NCI-H82 (cell line): ENCODE data around the gene TCEA3.

ENCODE experiments used
- DNase-seq: peaks from one replicate; lab custom pipeline; 2025; lab: John Stamatoyannopoulos, UW

Gene TCEA3

DNA sequence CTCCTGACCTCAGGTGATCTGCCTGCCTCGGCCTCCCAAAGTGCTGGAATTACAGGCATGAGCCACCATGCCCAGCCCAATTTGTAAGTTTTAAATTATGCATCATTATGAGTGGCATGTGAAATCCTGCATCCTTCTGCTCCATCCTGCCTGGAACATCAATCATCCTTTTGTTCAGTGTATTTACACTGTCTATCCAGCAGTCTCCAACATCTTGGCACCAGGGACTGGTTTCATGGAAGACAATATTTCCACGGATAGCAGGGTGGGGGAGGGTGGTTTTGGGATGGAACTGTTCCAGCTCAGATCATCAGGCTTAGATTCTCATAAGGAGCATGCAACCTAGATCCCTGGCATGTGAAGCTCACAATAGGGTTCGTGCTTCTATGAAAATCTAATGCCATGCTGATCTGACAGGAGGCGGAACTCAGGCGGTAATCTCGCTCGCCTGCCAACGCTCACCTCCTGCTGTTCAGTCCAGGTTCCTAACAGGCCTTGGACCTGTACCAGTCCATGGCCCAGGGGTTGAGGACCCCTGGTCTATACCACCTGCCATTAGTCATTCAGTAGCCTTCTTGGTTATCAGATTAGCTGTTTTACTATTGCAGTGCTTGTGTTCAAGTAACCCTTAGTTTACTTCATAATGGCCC, 22.2 kb upstream of the TCEA3 start:
- peak; percentile 24 for DNase-seq

DNA sequence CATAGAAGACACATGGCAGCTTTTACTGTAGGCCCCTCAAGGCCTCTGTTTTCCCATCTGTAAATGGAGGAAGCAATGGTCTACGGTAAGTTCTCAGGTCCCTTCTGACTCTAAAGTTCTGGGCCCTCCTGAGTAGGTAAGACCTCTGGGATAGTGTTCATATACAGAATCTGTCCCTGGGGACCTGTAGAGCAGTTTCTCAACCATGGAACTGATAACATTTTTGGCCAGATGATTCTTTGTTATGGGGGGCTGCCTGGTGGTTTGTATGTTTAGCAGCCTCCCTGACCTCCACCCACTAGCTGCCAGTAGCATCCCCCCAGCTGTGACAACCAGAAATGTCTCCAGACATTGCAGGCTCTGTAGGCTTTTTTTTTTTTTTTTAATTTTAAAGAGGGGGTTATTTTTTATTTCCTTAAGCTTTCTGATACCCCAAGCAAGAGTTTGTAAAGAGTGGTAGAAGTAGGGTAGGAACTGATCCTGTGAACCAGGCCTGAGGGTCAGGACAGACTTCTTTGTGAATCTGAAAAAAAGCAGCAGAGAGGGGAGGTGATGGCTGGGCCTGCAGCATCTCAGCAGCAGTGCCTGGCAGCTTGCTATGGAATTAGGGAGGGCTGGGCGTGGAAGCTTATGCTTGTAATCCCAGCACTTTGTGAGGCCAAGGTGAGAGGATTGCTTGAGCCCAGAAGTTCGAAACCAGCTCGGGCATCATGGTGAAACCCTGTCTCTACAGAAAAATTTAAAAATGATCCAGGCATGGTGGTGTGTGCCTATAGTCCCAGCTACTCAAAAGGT, 20.2 kb upstream of the TCEA3 start:
- peak; percentile 82 for DNase-seq

DNA sequence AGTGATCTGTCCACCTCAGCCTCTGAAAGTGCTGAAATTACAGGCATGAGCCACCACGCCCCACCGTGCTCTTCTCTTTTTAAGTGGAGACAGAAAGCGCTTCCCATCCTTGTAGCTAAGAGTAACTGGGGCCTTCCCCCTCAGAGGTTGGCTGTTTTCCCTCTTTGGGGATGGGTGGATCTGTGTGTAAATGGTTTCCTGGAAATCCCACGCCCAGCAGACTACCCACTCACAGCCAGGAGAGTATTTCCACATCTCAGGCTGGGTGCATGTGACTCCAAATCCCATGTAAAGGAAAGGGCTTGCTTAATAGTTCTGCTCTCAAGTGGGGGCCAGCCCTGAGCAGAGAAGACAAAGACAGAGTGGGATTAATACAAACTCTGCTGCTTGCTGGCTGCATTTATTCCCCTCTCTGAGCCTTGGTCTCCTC, 19.6 kb upstream of the TCEA3 start:
- DNase-seq = no peak

DNA sequence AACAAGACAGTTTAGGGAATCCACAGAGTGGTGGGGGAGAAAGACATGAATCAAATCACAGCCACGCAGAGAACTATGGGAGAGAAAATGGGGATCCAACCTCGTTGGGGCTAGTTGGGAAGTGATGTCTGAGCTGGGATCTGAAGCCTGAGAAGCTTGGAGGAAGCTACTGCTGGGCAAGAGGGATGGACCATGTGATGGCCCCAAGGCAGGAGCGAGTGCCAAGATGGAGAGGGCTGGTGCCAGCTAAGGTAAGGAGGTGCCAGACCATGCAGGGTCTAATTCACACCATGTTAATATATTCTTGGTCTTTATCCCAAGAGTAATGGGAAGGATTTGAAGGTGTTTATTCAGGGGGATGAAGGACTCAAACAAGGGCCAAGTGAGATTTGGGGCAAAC, 18.2 kb upstream of the TCEA3 start:
- no peak for DNase-seq

DNA sequence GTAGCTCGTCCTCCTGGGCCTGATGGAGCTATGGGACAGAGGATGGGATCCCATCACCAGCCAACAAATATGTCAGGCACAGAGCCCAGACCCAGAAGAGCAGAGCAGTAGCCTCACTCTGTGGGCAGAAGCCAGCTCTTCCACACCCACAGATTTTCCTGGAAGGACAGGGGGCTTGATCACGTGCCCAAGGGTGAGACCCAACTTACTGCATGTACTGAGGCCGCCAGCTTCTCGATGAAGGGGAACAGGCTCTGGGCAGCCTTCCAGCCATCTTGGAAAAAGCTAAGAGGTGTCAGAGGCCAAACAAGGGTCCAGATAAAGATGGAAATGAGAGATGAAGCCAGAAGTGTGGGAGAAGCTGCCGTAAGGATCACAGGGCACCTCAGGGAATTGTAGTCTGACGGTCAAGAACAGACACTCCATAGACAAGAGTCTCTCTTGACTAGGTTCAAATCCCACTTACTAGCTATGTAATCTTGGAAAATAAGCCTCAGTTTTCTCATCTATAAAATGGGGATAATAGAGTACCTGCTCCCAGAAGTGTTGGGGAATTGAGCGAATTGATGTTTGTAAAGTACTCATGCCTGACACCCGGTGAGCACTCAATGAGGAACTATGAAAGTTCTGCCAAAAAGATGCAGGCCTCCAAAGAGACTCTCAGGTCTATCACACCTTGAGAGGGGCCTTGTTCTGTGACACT, 17.0 kb upstream of the TCEA3 start:
- DNase-seq = no peak

DNA sequence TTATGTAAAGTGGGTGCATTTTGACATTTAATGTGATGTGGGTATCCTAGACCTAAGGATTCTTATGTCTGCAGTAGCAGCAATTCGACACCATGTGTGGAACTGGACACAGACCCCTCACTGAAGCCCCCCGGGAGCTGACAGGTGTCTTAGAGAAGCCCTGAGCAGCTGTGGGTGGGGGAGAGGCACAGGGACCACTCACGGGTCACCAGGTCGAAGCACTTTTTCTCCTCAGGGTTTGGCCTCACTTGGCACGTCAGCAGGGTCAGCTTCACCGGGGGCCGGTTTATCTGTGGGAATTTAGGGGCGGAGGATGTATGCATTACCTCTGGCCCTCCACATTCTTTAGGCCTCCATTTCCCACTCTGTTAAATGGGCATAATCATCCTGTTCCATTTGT, 14.0 kb upstream of the TCEA3 start:
- DNase-seq = no peak

DNA sequence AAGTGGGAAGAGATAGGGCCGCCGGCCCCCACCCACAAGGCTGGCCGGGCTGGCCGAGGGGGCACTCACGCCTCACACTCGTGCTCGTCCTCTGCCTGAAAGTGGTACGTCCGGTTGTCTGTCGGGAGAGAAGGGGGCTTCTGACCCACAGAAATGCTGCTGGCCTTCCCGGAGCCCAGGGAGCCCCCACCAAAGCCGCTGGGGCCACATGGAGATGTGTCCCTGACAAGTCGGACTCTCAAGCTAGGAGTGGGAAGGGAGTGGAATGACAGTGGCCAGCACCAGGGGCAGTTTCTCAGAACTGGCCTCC, 12.8 kb upstream of the TCEA3 start:
- no peak for DNase-seq

DNA sequence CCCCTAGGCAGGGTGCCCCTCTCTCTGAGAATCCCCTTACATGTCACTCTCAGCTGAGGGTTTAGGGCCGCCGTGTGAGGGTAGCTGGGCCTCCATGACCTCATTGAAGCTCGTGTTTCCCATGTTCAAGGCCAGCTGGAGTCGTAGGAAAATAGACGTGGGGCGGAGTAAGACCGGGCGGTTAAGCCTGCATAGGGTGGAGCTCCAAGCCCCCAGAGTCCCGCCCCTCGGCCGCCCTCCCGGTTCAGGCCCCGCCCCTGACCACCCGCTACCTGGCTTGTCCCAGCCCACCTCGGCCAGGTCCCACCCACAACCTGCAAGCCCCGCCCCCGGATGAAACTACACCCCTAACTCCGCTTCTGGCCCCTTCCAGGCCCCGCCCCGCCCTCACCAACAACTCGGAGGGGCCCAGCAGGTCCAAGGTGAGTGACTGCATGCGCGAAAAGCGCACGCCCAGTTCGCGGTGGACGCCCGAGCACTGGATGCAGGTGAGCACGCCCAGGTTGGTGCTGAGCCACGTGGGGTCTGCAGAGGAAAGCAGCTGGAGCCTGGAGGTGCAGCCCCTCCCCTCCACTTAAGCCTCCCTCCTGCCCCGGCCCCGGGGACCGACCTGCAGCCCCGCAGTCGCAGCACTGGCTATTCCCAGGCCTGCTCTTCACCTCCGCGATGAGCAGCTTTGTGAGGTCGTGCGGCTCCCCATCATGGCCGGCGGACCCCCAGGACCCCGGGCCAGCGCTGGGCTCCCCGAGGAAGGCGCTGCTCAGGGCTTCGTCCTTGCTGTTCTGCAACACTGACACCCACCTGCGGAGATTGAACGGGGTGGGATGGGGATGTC, 12.2 kb upstream of the TCEA3 start:
- DNase-seq = peak; percentile 60

DNA sequence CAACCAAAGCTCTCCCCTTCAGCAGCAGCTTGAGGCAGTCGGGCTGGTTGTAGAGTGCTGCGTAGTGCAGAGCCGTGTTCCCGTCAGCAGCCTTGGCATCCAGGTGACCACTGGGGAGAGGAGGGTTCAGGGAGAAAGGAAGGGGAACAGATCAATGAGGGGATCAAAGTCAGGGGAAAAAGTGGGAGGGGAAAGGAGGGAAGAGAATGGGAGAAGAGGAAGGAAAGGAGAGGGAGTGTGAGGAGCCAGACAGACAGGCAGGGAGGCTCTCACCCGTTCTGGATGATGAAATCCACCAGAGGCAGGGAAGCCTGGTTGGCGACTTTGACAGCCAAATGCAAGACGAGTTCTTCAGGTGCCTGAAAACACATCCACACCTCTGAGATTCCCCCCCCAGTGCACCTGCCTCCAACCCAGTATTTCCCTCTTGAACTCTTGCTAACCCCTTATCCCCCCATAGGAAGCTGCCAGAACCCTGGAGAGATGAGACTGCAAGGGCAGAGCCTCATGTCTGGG, 9.8 kb upstream of the TCEA3 start:
- DNase-seq = no peak

DNA sequence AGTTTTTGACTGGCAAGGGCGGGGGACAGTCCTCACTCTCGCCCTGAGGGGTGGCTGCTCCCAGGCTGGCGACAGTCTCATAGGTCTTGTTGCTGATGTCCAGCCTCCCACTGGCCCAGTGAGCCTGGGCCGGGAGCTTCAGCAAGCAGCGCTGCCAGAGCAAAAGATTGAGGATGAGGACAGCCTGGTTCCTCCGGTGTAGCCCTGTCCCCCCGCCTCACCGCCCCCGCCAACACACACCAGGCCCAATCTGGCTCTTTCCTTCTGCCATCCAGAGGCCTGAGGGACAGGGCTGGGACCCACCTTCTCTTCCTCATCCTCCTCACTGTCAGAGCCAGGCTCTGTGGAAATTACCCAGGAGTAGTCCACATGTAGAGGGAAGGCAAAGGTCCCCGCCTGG, 8.6 kb upstream of the TCEA3 start:
- no peak for DNase-seq

DNA sequence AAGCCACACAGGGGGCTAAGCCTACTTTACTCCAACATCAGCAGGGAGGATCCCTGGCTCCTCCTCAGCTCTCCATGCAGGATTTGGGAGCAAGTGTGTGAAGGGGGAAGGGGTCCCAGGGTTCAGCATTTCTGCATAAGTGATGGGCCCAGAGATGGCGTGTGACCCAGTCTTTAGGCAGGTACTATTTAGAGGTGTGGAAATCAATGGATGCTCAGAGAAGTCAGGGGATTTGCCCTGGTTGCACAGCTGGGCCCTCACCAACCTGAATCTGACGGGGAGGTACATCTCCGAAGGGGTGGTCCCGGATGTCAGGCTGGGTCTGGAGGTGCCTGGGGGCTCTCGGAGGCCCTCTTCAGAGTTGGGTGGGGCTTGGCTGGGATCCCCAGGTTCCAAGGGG, 6.9 kb upstream of the TCEA3 start:
- DNase-seq = no peak

DNA sequence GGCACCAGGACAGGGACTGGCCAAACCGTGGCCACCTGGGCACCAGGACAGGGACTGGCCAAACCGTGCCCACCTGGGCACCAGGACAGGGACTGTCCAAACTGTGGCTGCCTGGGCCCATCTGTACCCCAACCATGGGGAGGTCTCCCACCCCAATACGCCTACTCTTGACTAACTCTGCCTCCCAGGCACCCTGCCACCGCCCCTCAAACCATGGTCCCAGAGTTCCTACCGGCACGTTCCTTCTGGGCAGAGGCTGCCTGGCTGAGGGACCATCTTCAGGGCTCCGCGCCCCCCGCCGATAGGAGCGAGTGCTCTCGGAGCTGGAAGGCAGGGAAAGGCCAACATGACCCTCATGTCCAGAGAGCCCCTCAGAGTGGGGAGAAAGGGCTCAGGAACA, 6.3 kb upstream of the TCEA3 start:
- DNase-seq = no peak

DNA sequence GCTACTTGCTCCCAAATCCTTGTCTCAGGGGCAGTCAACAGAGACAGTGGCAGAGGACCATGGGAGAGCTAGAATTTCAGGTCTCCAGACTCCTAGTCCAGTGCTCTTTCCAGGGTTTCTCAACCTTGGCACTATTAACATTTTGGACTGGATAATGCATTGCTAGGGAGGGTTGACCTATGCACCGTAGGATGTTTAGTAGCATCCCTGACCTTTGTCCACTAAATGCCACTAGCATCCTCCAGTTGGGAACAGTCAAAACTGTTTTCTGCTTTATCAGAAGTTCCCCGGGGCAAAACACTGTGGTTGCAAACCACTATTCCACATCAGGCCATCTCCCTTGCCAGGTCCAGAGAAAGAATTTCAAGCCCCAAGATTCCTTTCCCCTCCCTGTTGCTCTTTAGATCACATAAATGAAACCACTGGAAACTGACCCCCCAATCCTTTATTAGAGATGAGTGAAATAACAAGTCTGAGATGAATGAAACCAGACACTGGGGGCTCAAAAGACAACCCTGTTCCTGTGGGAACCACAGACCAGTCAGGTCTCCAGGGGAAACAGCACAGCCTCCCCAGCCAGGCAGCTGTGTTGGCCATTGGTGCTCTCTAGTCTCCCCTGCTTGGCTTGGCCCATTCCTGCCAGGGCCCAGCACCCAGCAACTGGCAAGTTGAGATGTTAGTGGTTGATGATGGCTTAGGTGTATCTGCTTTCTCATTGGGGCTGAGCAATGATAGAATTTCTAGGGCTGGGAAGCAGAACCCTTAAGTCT, 3.8 kb upstream of the TCEA3 start:
- no peak for DNase-seq

DNA sequence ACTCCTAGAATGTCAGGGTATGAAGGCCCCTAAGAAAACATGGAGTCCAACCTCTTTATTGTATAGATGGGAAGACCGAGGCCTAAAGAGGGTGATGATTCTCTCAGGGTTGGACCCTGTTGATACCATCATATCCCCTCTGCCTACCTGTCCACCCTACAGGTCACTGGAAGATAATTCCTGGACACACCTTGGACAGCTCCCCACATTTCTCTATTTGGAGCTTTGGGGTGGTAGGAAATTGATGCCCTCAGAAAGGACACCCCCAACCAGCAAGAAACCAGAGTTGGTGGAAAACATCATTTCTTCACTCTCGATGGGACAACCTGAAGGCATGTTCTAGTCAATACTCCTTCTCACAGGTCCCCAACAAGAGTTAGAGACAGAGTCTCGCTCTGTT, 3.0 kb upstream of the TCEA3 start:
- DNase-seq = no peak

DNA sequence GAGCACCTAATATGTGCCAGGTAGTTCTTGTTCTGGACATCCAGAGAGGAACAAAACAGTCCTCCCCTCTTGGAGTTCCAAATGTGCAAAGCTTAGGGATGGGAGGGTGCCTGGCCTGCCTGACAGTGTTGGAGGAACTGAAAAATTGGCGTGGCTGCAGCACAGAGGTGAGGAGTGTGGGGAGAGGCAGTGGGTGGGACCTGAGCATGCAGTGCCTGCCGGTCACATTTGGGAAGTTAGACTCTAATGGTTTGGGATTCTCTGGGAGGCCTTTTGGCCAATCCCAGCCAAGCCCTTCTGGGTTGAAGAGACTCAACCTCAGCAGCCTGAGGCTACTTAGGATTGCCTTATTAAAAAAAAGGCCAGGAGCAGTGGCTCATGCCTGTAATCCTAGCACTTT, 2.3 kb upstream of the TCEA3 start:
- no peak for DNase-seq

DNA sequence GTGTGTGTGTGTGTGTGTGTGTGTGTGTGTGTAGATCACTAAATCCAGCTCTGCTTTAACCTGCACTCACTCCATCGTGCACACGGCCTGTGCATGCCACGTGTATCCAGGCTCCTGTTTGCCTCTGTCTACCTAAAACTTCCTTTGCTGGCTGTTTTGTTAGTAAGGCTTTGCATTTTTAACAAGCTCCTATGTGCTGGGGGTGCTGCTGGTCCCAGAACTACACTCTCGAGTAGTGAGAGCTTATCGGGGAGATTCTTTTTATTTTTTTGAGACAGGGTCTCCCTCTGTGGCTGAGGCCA, 596 bp upstream of the TCEA3 start:
- DNase-seq = no peak

DNA sequence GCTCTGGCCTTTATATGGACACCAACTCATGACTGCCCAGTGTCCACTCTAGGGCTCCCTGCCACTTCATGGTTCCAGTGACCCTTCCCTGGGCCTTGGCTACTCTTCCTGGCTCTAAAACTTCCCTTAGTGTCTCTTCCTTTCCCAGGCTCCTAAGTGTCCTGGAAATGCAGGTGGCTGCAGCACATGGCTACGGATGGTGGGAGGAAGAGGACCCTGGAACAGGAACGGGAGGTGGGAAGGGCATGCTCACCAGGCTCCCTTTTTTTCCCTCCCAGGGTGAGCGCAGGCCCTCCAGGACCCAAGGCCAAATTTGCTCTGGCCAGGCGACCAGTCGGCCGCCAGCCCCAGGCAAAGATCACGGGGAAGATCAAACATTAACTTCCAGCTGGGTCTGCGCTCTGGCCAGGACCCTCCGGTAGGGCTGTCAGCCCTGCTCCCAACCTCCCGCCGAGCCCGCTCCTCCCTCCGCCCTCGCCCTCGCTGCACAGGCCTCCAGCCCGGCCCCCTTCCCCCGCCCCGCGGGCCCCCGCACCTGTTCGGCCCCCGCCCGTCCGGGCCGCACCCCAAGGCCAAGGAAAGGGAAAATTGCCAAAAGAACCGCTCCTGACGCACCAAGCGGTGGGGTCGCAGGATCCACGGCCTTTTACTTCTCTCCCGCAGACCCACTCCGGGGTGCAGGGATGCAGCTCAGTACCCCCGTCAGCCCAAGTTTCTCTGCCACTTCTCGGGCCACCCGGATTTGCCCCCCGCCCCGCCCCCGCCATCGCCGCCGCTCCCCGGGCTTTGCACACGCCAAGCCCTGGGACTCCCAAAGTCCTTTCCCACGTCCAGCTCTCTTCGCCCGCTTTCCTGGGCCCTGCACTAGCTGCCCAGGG, 894 bp downstream of the TCEA3 start:
- DNase-seq = no peak

DNA sequence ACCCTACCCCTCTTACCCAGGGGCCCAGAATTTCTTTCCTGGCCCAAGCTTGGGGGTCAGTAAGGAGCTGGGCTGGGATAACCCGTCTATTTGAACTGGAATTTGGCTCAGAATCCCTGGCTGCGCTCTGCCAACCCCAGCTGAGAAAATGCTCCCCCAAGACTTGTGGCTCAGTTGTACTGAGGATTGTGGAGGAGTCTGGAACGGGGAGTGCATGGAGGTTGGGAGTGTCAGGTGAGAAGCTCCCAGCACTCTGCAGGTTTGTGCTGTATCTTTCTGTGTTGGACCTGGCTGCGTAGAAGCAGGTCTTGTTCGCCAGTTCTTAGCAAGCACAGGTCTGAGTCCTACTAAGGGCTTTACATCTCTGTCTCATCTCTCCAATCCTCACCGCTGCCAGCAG, 1.6 kb downstream of the TCEA3 start:
- no peak for DNase-seq

DNA sequence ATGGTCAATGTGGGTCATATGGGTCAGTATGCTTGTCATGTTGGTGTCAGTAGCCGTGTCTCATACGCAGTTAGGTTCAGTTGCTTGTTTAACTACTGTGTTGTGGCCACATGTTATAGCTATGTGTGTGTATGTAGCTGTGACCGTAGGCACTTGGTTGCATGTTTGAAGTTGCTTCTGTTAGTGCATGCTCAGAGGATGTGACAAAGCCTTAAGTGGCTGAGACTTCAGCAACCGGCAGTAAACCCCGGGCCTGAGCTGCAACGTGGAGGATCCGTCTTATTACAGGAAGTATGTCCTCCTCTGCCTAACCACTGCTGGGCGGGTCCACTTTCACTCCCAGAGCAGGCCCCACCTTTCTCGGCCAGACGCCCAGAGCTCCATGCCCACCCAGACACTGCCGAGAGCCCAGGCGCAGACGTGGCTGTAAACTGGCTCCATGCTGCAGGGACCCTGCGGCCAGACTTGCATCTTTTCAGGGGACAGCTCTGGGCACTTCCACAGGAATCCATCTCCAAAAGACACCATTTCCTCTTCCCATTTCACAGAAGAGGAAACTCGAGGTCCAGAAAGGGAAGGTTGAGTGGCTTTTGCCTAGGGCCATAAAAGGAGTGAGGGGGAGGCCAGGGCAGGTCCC, 2.2 kb downstream of the TCEA3 start:
- no peak for DNase-seq

DNA sequence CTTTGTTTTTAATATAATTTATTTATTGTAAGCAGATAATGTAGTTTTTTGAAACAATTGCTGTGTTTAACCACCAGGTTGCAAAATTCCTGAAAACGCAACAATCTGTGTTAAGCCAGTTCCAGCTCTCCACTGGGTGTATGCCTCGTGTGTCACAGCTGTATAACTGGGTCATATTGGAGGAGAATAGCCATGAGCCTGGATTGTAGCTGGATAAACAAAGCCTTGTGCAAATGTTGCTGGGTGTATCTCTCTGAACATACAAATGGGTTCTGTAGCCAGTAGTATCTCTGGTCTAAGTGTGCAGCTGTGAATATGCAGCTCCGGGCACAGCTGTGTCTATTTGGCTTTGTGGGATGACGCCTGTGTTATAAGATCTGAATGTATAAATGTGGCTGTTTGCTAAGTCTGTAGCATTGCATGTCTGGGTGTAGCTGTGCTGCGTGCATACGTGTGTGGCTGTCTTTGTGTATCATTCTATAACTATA, 2.8 kb downstream of the TCEA3 start:
- no peak for DNase-seq
